Hematopoietic multipotent progenitor cell treated with erythropoietin and hydrocortisone succinate and interleukin-3 and kit ligand, for 4 days (in vitro differentiated cells): ENCODE results near the gene STAM2.
"Not testable (repeated sequence)": the region's sequence is repeated elsewhere in the genome, so short reads cannot be mapped to it uniquely, and the experiment has no call there.

ENCODE experiments used
- DNase-seq: peaks from one replicate; pipeline ENCODE4 v3.0.0-alpha.2; 2015

The STAM2 gene

DNA sequence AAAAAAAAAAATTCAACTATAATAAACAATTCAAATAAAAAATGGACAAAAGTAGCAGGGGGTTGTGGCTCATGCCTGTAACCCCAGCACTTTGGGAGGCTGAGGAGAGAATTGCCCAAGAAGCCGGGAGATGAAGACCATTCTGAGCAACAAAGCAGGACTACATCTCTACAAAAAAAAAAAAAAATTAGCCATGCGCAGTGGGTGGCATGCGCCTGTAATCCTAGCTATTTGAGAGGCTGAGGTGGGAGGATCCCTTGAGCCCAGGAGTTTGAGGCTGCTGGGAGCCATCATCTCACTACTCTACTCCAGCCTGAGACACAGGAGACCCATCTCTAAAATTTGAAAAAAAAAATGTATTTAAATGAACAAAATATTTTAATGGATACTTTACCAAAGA, 72.3 kb downstream of the STAM2 start:
- DNase-seq = no peak

DNA sequence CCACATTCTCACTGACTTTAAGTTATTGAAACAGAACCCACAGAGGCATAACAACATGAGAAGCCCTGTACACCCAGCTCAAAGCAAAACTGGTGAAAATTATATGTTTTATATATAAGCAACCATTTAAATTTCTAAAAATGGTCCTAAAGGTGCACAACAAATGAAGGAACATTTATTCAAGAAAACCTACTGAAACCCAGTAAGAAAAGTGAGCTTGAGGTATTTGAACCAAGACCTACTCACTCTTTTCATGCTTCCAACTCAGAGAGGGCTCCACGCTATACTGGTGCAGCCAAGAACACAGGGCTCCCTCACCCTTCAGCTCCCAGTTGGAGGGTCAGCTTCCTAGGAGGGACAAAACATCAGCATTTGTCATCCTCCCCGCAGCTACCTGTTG, 74.6 kb downstream of the STAM2 start:
- DNase-seq = no peak

DNA sequence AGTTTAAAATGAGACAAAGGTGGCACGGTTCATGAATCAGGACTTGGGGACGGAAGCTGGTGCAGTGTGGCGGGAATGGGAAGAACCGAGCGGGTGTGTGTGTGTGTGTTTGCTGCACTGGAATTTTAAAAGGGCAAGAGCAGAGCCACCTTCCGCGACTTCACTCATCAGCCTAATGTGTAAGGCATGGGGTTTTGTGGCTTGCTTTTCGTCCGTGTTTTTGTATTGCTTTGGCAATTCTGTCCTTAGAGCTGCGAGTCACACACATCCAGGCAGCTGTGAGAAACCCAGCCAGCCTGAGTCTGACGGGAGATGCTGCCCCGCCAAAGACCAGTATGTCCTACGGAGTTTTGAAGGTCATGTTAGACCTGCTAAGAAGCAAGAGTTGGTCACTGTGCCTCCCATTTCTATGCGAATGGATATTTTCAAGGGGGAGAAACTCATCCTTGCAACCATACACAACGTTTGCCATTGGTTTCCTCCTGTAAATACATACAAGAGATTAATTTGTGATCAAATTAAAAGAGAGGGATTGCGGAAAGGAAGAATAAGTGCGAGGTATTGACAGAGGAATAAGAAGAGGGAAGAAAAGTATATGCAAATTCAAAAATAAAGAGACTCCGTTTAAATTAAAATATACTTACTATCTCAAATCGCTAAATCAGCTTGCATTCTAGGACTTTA, 76.1 kb downstream of the STAM2 start:
- DNase-seq = peak; percentile 31

DNA sequence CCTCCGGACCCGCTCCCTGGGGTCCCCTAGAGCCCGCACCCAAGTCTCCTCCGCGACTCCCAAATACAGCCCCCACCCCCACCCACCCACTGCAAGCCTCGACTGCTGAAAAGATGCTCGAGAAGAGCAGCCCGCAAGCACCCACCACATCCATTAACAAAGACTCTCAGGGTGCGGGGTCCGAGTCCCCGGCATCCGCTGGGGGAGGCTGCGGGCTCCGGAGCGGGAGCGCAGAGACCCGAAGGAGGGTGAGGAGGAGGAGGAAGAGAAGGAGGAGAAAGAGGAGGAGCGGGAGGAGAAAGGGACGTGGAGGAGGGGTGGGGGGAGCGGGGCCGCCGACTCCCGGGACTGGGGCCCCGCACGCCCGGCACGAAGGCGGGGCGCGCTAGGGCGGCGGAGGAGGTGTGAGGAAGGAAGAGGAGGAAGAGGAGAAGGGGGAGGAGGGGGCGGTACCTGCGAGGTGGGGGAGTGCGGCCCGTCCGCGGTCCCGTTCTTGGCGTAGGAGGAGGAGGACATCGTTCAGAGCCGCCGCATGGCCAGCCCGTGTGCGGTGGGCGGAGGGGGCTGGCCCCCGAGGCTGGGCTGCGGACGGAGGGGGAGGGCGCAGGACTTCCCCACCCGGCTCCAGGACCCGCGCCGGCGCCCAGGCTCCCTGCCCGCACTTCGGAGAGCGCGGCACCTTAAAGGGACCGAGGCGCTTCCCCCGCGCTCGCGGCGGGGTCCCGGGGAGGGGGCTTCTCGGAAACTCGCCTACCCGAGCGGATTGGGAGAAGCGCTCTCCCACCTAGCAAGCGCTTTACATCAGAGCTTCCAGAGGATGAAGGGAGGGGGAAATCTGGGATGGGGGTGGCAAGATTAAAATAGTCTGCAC, 76.8 kb downstream of the STAM2 start, which contains the start of gene CACNB4:
Gene CACNB4 (minus strand): TSS at position 549 of the 871 bp plus-strand sequence.
- peak; percentile 25 for DNase-seq

DNA sequence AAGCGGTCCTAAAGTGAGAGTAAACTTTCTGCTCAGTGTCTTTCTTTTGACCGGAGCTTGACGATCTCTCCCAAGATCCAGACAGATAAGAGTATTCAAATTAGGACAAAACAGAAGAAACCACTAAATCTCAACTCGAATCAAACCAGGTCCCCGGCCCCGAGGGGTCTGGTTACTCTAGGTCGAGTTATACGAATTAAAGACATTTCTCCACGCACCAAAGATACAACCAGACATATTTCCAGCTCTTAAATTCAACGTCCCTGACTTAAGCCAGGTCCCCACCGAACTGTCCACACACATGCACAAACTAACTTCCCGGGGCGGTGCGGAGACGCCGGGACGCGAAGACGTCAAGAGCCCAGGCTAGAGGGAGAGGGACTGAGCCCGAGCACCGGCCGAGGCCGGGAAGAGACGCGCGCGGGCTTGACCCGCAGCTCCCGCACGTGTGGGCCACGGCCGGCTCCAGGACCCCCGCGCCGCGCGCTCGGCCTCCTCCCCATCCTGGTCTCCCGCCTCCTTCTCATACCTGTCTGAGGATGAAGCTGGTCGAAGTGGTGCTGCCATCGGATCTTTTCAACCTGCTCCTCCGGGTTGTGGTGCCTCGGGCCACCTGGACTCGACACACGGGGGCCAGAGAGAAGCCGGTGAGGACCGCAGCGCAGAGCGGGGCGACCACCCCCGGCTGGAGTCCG, 77.6 kb downstream of the STAM2 start:
- peak; percentile 27 for DNase-seq

DNA sequence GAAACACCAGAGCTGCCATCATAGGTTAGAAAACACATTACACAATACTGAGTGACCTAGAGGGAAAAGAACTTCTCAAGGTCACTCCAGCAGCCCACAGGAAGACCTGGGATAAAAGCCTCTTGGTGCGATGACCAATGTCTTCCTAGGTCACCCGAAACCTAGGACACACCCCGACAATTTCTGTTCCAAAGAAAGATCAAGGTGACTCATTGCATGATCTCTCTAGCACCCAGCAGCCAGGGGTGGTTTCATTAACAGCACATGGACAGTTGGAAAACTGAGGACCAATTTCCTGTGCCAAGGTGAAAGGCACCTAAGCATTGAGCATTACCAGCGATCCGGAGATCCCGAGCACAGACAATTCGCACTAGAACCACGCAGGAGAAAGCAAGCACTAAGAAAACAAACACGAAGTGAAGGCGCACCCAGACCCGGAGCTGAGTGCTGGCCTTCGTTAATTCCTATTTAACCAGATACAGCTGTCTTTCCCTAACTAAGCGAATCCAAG, 78.2 kb downstream of the STAM2 start:
- peak; percentile 20 for DNase-seq

DNA sequence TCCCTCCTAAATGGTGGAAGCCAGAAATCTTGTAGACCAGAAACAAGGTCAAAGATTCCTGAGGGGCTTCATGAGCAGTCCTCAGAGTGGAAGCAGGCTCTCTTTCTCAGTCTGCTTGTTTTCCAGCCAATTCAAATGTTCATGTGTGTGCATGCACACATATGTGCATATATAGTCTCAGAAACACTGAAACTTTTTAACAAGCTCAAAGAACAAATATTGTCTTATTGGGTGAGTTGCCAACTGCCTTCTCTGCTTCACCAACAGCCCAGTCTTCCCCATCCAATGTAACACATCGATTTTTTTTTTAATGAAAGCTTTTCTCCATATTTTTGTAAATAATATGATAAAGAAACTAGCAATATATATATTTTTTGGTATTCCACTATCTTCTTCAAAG, 80.4 kb downstream of the STAM2 start:
- no peak for DNase-seq

DNA sequence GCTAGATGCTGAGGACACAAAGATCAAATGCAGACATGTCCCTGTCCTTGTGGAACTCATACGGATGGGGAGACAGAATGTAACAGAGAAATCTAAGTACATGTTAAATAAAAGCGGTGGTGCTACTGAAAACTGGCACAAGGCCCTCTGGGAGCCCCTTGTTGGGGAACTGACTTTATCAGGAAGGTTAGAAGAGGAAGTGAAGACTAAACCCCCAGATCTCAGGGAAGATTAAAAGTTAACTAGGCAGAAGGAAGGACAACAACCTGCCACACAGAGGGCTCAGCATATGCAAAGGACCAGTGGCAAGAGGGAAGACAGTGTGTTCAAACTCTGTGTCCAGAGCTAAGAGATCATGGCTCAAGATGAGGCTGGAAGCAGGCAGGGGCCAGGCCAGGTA, 81.5 kb downstream of the STAM2 start:
- DNase-seq = peak; percentile 29

DNA sequence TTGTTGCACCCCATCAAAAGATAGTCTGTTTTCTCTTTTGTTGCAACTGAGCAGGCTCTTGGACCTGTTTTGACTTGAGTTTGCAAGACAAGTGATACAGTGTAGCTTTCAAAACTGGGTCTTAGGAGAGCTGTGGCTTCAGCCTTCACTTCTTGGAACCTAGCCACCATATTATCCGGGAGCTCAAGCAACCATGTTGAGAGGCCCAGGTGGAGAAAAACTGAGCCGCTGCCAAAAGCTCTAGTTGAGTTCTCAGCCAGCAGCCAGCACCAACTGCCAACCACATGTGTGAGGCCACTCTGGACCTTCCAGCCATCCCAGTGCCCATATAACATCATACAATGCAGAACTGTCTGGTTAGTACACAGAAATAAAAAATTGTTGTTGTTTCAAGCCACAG, 82.1 kb downstream of the STAM2 start:
- peak; percentile 13 for DNase-seq

DNA sequence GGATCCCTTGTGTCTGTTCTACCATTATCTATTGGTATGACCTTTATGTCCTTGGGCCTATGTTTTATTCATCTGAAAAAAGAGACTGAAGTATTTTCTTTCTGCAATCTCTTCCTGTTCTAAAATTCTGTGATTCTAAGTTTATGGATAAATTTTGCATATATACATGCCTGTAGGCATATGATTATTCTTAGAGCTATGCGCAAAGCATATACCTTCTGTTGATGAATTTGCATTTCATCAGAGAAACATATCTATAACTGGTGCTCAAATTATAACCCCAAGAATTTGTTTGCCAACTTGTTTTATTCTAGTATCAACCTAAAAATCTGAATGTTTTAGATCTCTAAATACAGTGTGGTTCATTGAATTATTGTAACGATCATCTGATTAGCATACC, 83.5 kb downstream of the STAM2 start:
- no peak for DNase-seq

DNA sequence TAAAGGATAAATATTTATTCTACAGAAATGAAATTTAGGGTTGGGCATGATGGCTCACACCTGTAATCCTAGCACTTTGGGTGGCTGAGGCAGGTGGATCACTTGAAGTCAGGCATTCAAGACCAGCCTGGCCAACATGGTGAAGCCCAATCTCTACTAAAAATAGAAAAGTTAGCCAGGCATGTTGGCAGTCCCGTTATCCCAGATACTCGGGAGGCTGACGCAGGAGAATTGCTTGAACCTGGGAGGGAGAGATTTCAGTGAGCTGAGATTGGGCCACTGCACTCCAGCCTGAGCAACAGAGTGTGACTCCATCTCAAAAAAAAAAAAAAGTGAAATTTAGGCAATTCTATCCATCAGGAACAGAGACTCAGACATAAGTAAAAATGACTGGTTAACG, 84.8 kb downstream of the STAM2 start:
- DNase-seq = not testable (repeated sequence)

DNA sequence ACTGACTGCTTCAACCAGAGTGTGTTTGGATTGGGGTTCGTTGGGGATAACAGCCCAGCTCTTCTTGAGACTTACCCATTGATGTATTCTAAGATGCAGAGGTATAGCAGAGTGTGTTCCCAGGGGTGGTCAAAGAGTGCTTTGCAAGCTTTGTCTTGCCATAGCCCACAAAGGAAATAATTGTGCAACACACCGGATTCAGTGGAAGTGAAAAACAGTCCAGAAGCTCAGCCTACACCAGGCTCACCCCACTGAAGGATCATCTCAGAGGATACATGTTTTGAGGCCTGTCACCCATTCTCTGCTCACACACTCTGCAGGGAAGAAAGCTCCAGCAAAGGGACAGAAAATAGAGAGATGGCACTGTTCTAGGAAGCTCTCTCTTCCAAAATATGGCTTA, 86.3 kb downstream of the STAM2 start:
- DNase-seq = peak; percentile 68

DNA sequence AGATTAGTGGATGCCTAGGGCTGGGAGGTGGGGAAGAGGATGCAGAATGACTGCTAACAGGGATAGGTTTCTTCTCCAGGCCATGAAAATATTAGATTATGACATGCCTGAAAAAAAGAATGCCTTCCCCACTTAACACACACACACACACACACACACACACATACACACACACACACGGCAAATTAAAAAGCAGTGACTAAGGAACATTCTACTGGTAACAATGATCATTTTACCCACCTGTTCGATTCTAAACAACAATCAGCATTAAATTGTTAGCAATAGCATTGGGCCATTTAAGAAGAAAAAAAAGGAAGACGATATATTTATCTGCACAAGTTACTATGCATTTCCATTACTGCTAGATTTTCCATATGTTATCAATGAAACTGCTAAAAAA, 87.6 kb downstream of the STAM2 start:
- DNase-seq = no peak

DNA sequence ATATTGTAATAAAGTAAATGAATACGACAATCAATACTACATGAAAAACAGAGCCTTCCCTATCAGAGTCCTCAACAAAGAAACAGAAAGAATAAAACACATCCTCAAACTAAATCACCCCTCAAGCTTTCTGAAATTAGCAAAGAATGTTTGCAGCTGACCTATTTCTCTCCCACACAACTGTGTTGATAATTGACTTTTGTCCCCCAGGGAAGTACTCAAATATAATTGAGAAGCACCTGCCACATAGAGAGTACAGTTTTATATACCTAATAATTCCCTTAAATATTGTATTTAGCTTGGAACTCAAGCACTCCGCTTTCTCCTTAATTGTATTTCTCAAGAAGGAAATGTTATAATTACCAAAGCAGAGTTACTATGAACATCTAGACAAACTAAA, 89.3 kb downstream of the STAM2 start:
- no peak for DNase-seq

DNA sequence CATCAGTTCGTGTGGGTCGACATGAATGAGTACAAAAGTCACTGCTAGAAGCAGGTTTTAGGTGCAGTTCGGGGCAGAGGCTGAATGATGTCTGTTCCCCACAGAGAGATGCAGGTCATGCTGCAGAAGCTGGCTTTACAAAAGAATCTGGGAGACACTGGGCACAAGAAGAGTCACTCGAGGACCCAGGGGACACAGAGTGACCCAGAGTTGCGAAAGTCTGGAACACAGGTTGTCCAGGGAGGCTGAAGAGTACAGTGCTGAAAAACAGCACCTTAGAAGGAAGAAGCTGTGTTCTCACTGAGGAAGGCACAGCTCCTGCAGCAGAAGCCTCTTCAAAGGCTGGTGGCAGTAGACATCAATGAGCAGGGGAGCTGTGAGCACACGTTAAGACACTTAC, 91.5 kb downstream of the STAM2 start:
- DNase-seq = no peak

DNA sequence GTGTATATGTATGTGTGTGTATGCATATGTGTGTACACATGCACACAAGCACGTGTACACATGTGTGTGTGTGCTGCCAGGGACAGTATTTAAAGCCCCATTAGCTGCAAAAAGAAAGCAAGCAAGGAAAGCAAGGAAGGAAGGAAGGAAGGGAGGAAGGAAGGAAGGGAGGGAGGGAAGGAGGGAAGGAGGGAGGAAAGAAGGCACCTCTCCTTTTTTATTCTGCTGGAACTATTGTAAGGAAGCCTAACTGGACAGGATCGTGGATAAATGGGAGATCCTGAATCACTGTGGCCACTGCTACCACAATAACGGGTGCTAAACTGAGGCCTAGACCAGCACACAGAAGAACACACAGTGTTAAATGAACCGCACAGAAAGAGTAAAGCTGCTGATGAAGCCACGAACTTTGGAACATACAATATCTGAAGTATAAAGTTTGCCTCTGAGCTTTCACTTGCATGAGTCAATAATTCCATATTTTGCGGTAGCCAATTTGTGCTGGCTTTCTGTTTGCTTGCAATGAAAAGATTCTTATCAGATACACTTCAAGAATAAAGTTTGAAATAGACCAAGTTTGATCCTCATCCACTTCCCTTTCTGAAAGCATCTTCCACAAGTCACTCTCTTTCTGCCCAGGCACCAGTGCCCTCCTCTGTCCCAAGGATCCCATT, 92.2 kb downstream of the STAM2 start:
- peak; percentile 27 for DNase-seq

DNA sequence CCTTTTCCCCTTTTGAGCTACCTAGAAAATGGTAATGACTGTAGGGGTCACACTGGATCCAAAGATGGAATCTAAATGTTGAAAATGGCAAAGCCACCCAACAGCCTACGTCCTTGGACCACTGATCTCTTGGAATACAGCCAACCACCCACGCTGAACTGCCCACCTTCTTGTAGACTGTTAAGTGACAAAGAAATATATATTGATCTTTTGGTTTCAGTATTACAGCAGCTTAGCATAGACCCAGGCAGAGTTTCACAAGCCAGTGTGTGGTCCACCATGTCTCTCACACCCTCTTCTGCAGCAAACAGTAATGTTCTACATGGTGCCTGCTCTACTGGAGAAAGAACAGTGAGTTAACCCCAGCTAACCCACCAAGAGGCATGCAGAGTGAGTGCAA, 96.9 kb downstream of the STAM2 start:
- DNase-seq = no peak

DNA sequence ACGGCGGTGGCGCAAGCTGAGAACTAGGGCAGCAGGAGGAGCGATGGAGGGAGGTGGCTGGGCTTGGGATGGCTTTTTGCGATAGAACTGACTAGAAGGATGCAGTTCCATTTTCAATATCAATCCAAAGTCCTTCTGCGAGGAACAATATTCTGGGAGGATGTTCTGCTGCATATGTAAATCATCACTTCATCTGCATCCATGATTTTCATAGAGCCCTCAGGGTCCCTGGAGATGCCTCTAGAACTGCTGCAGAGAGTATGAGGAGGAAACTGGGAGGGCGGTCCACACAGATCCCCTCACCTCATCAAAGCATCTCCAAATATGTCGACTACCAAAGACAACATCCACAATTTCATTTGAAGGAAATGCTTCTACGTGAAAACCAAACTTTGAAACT, 97.5 kb downstream of the STAM2 start:
- no peak for DNase-seq

DNA sequence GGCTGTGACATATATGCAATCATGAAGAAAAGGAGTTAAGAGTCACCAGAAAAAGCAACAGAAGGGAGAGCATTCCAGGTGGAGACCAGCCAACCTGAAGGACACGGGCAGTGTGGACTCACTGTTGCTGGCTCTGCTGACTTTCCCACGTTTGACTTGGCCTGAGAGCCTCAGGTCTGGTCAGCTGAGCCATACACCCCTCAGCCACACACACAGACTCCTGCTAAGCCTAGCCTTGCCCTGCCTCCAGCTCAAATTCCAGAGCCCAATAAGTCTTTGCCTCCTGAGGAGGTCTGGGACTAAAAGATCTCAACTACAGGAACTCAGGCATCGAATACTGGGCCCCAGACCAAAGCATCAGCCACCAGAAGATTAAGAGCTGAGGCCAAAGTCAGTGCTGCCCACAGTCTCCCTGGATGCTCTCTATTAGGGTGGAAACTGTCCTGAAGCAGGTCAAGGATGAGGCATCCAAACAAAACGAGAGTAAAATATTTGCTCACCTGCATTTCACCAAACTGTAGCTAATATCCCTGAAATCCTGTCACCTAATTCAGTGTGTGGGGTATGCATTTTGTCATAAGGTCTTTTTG, 100.0 kb downstream of the STAM2 start:
- no peak for DNase-seq

DNA sequence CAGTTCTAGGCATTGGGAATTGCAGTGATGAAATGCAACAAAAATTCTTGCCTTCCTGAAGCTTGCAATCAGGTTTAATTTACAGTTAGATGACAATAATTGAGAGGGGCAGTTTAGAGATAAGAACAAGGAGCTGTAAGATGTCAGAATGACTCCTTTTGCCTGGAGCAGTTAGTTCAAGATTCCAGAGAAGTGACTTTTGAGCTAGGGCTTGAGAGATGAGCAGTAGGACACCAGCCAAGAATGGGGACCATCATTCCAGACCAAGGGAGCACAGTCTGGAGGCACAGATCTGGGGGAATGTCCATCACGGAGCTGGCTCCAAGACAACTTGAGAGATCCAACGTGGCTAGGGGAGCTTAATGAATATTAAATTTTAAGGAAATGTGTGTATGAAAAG, 103.6 kb downstream of the STAM2 start:
- no peak for DNase-seq

DNA sequence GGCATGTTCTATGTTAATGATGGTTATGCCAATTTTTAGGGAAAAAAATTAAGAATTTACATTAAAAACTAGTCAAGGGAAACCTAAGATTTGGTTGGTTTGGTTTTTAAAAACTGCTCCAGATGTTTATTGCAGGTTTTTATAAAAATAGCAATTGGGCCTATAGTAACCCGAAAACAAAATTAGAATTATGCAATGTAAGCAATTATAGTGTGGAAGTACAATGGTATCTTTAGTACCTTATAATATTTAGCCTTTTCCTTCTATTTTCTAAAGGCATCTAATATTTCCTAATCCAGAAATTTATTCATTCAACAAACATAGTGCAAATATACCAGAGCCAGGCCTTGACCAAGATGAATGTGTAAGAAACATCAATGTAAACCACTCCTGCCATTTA, 104.0 kb downstream of the STAM2 start:
- no peak for DNase-seq

DNA sequence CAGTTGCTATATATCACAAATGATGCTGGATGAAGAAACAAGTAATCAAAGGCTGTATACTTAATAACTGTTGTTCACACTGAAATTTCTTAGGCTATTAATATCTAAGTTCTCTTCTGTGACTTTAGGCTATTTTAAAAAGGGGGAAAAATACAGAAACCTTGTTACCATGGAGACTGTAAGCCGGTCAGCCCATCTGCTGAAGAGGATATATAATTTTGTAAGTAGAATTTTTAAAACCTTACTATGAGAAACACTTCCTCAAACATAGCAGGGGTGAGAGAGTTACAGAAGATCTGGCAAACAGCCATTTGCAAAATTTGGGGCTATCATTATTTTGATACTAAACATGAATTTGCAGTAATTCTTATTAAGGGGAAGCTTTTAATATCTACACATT, 104.5 kb downstream of the STAM2 start:
- DNase-seq = peak; percentile 51

DNA sequence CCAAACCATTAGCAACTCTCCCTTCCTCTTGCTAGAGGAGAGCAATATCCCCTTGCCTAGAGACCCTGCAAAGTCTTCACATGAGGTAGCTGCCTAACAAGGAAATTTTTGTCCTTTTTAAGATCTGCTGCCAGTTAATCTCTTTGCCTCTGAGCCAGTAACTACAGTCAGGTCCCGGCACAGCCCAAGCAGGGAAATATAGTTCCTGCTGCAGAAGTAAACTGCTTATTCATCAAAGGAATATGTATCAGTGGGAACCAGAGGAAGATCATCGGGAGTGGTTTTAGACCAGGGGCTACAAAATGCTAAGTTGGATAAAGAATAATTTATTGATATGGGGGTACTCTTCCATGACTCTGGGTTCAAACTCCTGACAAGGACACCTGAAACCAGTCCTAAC, 107.3 kb downstream of the STAM2 start:
- no peak for DNase-seq
